GM23338 (cell line): Measurements from ENCODE around the gene HSPA12B. TPM values are rescaled to one million over a fixed set of nuclear protein-coding genes. Genes with fewer than 3 reads are reported as not detected.

Source experiments
- ATAC-seq: fragments of 200-7000 bp; cut with Tn5 transposase; 3 replicates; pipeline ENCODE4 v1.9.1; 2020
- DNase-seq: peaks from one replicate; pipeline ENCODE4 v3.0.0-alpha.2; 2015; ENCODE audit warnings: low spot score
- H2AFZ ChIP-seq: fragments of 200-600 bp; sonication (generic); 2 replicates; pipeline ENCODE4 v1.8.0; 2016; ENCODE audit warnings: antibody characterized with exemption, mild to moderate bottlenecking, moderate library complexity
- H3F3A ChIP-seq: fragments of 200-600 bp; sonication (generic); replicated peaks from 2 replicates; pipeline ENCODE4 v1.8.0; 2017; ENCODE audit warnings: antibody characterized with exemption, mixed run types, low read depth
- H3K27ac ChIP-seq: fragments of 200-600 bp; sonication (generic); 2 replicates; pipeline ENCODE4 v1.6.1; 2016; ENCODE audit warnings: low read depth
- H3K27me3 ChIP-seq: fragments of 200-600 bp; sonication (generic); 2 replicates; pipeline ENCODE4 v1.8.0; 2016; ENCODE audit warnings: mild to moderate bottlenecking, mixed run types, moderate library complexity; ENCODE audit not compliant: insufficient read depth
- H3K36me3 ChIP-seq: fragments of 200-600 bp; sonication (generic); 2 replicates; pipeline ENCODE4 v1.8.0; 2016; ENCODE audit warnings: mild to moderate bottlenecking; ENCODE audit not compliant: insufficient read depth
- H3K4me1 ChIP-seq: fragments of 200-600 bp; sonication (generic); 2 replicates; pipeline ENCODE4 v1.8.0; 2016; ENCODE audit warnings: mild to moderate bottlenecking, moderate library complexity; ENCODE audit not compliant: insufficient read depth
- H3K4me2 ChIP-seq: fragments of 200-600 bp; sonication (generic); 2 replicates; pipeline ENCODE4 v1.7.1; 2017; ENCODE audit warnings: mixed run types
- H3K4me3 ChIP-seq: fragments of 200-600 bp; sonication (generic); 2 replicates; pipeline ENCODE4 v1.6.1; 2016; ENCODE audit warnings: mixed run types
- H3K79me2 ChIP-seq: fragments of 200-600 bp; sonication (generic); replicated peaks from 2 replicates; pipeline ENCODE4 v1.8.0; 2017; ENCODE audit warnings: mild to moderate bottlenecking; ENCODE audit not compliant: insufficient read depth
- H3K9me2 ChIP-seq: fragments of 200-600 bp; sonication (generic); 2 replicates; pipeline ENCODE4 v1.8.0; 2017; ENCODE audit not compliant: insufficient read depth
- H4K20me1 ChIP-seq: fragments of 200-600 bp; sonication (generic); replicated peaks from 2 replicates; pipeline ENCODE4 v1.8.0; 2017; ENCODE audit warnings: mild to moderate bottlenecking; ENCODE audit not compliant: insufficient read depth
- H3K27ac Mint-ChIP-seq: 2 replicates; pipeline ENCODE4 v1.8.0; 2020; ENCODE audit warnings: inconsistent platforms, mild to moderate bottlenecking, moderate library complexity, mixed read lengths
- H3K27me3 Mint-ChIP-seq: 3 replicates; pipeline ENCODE4 v1.8.0; 2022; ENCODE audit warnings: low read depth, mild to moderate bottlenecking, moderate library complexity, mixed read lengths, inconsistent platforms; ENCODE audit not compliant: insufficient read depth, poor library complexity
- H3K36me3 Mint-ChIP-seq: 3 replicates; pipeline ENCODE4 v1.8.0; 2021; ENCODE audit warnings: low read depth, mild to moderate bottlenecking, inconsistent platforms, moderate library complexity, mixed read lengths
- H3K4me1 Mint-ChIP-seq: 3 replicates; pipeline ENCODE4 v1.8.0; 2020; ENCODE audit warnings: mild to moderate bottlenecking, inconsistent platforms, mixed read lengths
- H3K4me3 Mint-ChIP-seq: 3 replicates; pipeline ENCODE4 v1.8.0; 2021; ENCODE audit warnings: moderate library complexity, mild to moderate bottlenecking, inconsistent platforms, mixed read lengths
- H3K9me3 Mint-ChIP-seq: 3 replicates; pipeline ENCODE4 v1.8.0; 2020; ENCODE audit warnings: moderate library complexity, mild to moderate bottlenecking, inconsistent platforms, mixed read lengths
- JUNB ChIP-seq: IDR thresholded peaks from one replicate; pipeline ENCODE4 v1.6.1; 2016; ENCODE audit warnings: antibody characterized with exemption; ENCODE audit not compliant: unreplicated experiment
- polyA plus RNA-seq: library from polyadenylated mRNA; unstranded; fragments of >200 nt; fragmentation: Nextera tagmentation; extraction: Ambion mirVana; gene quantifications from 2 replicates; pipeline ENCODE4 v1.2.1, GENCODE V29; 2016
- total RNA-seq: library from RNA; depleted of rRNA; stranded (reverse); fragments of >200 nt; shearing (Covaris generic); gene quantifications from 2 replicates; pipeline ENCODE4 v1.2.3, GENCODE V29; 2014
- TF ChIP-seq, protein P1 (sequence below): fragments of 250-450 bp; sonication (Bioruptor Pico); IDR thresholded peaks from 2 replicates; pipeline ENCODE4 v1.5.0; 2020; ENCODE audit warnings: mild to moderate bottlenecking, moderate library complexity

HSPA12B gene
- total and polyA plus RNA-seq, 2 experiments from 2014 or later = 2.8 to 6.5 TPM

DNA sequence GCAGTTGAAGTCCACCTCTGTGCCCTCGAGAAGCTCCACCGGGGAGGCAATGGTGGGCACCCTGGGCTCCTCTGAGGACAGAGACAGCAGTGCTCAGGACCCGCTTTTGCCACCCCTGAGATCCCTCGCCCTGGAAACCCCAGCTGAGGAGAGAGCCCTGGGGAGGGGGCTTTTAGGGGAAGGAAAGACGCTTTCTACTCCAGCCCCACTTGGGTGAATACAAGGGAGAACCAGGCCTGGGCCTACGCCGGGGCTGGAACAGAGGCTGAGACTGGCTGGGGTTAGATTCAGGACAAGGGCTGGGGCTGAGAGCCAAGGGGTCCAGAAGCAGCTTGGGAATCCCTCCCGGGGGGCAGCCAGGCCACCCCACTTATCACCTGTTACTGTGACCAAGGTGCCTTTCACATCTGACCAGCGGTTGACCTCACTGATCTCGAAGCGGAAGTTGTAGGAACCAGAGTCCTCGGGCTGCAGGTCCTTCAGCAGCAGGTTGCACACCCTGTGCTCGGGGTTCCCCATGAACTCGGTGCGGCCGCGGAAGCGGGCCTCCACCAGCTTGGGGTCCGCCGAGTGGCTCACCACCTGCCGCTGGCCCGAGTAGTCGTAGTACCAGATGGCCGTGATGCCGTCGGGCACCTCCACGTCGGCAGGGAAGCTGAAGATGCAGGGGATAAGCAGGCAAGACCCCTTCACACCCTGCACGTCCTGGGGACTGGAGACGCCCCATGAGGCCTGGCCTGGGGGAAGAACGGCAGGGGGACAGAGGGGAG lies 26.3 kb upstream of the HSPA12B start (continued):
- TF ChIP-seq, protein P1, sequence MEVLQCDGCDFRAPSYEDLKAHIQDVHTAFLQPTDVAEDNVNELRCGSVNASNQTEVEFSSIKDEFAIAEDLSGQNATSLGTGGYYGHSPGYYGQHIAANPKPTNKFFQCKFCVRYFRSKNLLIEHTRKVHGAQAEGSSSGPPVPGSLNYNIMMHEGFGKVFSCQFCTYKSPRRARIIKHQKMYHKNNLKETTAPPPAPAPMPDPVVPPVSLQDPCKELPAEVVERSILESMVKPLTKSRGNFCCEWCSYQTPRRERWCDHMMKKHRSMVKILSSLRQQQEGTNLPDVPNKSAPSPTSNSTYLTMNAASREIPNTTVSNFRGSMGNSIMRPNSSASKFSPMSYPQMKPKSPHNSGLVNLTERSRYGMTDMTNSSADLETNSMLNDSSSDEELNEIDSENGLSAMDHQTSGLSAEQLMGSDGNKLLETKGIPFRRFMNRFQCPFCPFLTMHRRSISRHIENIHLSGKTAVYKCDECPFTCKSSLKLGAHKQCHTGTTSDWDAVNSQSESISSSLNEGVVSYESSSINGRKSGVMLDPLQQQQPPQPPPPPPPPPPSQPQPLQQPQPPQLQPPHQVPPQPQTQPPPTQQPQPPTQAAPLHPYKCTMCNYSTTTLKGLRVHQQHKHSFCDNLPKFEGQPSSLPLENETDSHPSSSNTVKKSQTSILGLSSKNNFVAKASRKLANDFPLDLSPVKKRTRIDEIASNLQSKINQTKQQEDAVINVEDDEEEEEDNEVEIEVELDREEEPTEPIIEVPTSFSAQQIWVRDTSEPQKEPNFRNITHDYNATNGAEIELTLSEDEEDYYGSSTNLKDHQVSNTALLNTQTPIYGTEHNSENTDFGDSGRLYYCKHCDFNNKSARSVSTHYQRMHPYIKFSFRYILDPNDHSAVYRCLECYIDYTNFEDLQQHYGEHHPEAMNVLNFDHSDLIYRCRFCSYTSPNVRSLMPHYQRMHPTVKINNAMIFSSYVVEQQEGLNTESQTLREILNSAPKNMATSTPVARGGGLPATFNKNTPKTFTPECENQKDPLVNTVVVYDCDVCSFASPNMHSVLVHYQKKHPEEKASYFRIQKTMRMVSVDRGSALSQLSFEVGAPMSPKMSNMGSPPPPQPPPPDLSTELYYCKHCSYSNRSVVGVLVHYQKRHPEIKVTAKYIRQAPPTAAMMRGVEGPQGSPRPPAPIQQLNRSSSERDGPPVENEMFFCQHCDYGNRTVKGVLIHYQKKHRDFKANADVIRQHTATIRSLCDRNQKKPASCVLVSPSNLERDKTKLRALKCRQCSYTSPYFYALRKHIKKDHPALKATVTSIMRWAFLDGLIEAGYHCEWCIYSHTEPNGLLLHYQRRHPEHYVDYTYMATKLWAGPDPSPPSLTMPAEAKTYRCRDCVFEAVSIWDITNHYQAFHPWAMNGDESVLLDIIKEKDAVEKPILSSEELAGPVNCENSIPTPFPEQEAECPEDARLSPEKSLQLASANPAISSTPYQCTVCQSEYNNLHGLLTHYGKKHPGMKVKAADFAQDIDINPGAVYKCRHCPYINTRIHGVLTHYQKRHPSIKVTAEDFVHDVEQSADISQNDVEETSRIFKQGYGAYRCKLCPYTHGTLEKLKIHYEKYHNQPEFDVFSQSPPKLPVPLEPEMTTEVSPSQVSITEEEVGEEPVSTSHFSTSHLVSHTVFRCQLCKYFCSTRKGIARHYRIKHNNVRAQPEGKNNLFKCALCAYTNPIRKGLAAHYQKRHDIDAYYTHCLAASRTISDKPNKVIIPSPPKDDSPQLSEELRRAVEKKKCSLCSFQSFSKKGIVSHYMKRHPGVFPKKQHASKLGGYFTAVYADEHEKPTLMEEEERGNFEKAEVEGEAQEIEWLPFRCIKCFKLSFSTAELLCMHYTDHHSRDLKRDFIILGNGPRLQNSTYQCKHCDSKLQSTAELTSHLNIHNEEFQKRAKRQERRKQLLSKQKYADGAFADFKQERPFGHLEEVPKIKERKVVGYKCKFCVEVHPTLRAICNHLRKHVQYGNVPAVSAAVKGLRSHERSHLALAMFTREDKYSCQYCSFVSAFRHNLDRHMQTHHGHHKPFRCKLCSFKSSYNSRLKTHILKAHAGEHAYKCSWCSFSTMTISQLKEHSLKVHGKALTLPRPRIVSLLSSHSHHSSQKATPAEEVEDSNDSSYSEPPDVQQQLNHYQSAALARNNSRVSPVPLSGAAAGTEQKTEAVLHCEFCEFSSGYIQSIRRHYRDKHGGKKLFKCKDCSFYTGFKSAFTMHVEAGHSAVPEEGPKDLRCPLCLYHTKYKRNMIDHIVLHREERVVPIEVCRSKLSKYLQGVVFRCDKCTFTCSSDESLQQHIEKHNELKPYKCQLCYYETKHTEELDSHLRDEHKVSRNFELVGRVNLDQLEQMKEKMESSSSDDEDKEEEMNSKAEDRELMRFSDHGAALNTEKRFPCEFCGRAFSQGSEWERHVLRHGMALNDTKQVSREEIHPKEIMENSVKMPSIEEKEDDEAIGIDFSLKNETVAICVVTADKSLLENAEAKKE (CRISPR knock-in tag) = no peak

DNA sequence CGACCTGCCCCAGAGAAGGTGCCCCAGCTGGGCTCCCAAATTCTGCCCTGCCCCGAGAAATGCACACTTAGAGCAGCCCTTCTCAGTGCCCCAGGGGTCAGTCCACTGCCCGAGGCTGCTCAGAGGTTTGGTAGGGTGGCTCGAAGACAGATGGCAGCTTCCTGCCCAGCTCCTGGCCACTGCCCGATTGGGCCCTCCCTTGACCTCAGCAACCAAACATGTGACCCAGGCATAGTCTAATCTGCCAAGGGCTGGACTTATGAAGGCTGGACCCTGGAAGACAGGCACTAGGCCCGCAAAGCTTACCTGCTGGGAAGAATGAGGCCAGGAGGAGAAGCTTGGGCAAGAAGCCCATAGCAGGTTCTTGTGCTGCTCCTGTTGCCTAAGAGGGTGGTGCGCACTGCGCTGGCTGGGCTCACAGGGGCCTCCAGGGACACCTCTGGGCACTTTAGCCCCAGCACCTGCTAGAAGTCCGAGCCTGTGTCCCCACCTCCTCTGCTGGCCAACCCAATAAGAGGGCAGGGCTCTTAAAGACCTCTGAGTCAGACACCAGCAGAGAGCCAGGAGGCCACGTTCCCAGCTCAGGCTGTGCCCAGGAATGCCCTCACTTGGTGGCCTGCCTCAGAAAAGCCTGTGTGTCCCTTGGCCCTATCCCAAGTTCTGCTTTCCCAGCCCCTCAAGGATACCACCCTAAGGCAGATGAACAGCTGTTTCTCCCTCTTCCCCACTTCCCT lies 25.5 kb upstream of the HSPA12B start:
- no peak for TF ChIP-seq JUNB
- Histone ChIP-seq H2AFZ (no peak overlapping the region), H3K36me3 (no peaks in the 10 kb centered on the region), H3K27ac (no peak overlapping the region), H3F3A (no peaks in the 10 kb centered on the region), H3K4me1 (no peaks in the 10 kb centered on the region), H3K27me3 (no peaks in the 10 kb centered on the region), H3K4me2 (no peak overlapping the region), H3K9me2 (no peaks in the 10 kb centered on the region), H3K4me3 (no peak overlapping the region), H4K20me1 (no peaks in the 10 kb centered on the region), H3K79me2 (no peaks in the 10 kb centered on the region)
- H3K9me3 Mint-ChIP-seq = no peaks in the 10 kb centered on the region
- H3K27ac Mint-ChIP-seq = no peak overlapping the region
- no peak overlapping the region for H3K4me3 Mint-ChIP-seq
- peaks cover 5% of the 10 kb centered on the region for H3K27me3 Mint-ChIP-seq
- DNase-seq = no peak
- no peaks in the 10 kb centered on the region for H3K4me1 Mint-ChIP-seq
- H3K36me3 Mint-ChIP-seq = no peaks in the 10 kb centered on the region
- ATAC-seq = no peak
